Hepatocyte (in vitro differentiated cells): ENCODE data around the gene FXYD6. TPM values are rescaled to one million over a fixed set of nuclear protein-coding genes. Genes with fewer than 3 reads are reported as not detected.

Experiments used
- DNase-seq: peaks from one replicate; pipeline ENCODE4 v3.0.0-alpha.2; 2016; ENCODE audit warnings: low spot score
- H2AFZ ChIP-seq: fragments of 200-600 bp; sonication (generic); 2 replicates; pipeline ENCODE4 v1.6.0; 2016; ENCODE audit warnings: antibody characterized with exemption, mild to moderate bottlenecking
- H3K27ac ChIP-seq: fragments of 200-600 bp; sonication (generic); 2 replicates; pipeline ENCODE4 v1.5.1; 2016; ENCODE audit warnings: mild to moderate bottlenecking
- H3K27me3 ChIP-seq: fragments of 200-600 bp; sonication (generic); 2 replicates; pipeline ENCODE4 v1.6.1; 2016
- H3K36me3 ChIP-seq: fragments of 200-600 bp; sonication (generic); replicated peaks from 2 replicates; pipeline ENCODE4 v1.5.1; 2016; ENCODE audit warnings: low read depth; ENCODE audit not compliant: insufficient read depth
- H3K4me1 ChIP-seq: fragments of 200-600 bp; sonication (generic); 2 replicates; pipeline ENCODE4 v1.5.1; 2016; ENCODE audit warnings: mild to moderate bottlenecking, moderate library complexity; ENCODE audit not compliant: insufficient read depth
- H3K4me2 ChIP-seq: fragments of 200-600 bp; sonication (generic); 2 replicates; pipeline ENCODE4 v1.6.0; 2016
- H3K4me3 ChIP-seq: fragments of 200-600 bp; sonication (generic); 2 replicates; pipeline ENCODE4 v1.5.1; 2016; ENCODE audit warnings: mild to moderate bottlenecking
- H3K79me2 ChIP-seq: fragments of 200-600 bp; sonication (generic); 2 replicates; pipeline ENCODE4 v1.6.0; 2017; ENCODE audit warnings: mild to moderate bottlenecking
- H3K9me2 ChIP-seq: fragments of 200-600 bp; sonication (generic); replicated peaks from 2 replicates; pipeline ENCODE4 v1.6.0; 2017; ENCODE audit warnings: mild to moderate bottlenecking; ENCODE audit not compliant: insufficient read depth
- H3K9me3 ChIP-seq: fragments of 200-600 bp; sonication (generic); 2 replicates; pipeline ENCODE4 v1.5.1; 2016; ENCODE audit warnings: low read depth, mild to moderate bottlenecking
- H4K20me1 ChIP-seq: fragments of 200-600 bp; sonication (generic); 2 replicates; pipeline ENCODE4 v1.6.0; 2016; ENCODE audit warnings: mild to moderate bottlenecking; ENCODE audit not compliant: insufficient read depth, poor library complexity, severe bottlenecking
- EZH2 ChIP-seq: fragments of 200-600 bp; sonication (generic); IDR thresholded peaks from 2 replicates; pipeline ENCODE4 v1.6.1; 2016; ENCODE audit warnings: antibody characterized with exemption, mild to moderate bottlenecking, borderline replicate concordance
- EZH2phosphoT487 ChIP-seq: fragments of 200-600 bp; sonication (generic); IDR thresholded peaks from one replicate; pipeline ENCODE4 v1.6.1; 2018; ENCODE audit warnings: antibody characterized with exemption, mild to moderate bottlenecking, low read depth, moderate library complexity; ENCODE audit not compliant: unreplicated experiment, severe bottlenecking
- WGBS: methylation state at CpG from one replicate; pipeline ENCODE4 v1.1.6; 2016; ENCODE audit warnings: low lambda C conversion rate; ENCODE audit errors: missing lambda C conversion rate; 5-methylcytosine and 5-hydroxymethylcytosine counted together
- polyA plus RNA-seq: library from polyadenylated mRNA; unstranded; fragments of >200 nt; fragmentation: Nextera tagmentation; extraction: Ambion mirVana; gene quantifications from 2 replicates; pipeline ENCODE4 v1.2.1, GENCODE V29; 2016
- total RNA-seq: library from RNA; depleted of rRNA; stranded (reverse); fragments of >200 nt; gene quantifications from 2 replicates; pipeline ENCODE4 v1.2.3, GENCODE V29; 2014
- TF ChIP-seq, protein P1 (sequence below): fragments of 200-600 bp; sonication (generic); IDR thresholded peaks from 2 replicates; pipeline ENCODE4 v1.5.1; 2016; ENCODE audit warnings: antibody characterized with exemption, mild to moderate bottlenecking; ENCODE audit not compliant: poor library complexity

The FXYD6 gene
- total and polyA plus RNA-seq, 2 experiments from 2014 or later, result 28.3 to 56.9 TPM

DNA sequence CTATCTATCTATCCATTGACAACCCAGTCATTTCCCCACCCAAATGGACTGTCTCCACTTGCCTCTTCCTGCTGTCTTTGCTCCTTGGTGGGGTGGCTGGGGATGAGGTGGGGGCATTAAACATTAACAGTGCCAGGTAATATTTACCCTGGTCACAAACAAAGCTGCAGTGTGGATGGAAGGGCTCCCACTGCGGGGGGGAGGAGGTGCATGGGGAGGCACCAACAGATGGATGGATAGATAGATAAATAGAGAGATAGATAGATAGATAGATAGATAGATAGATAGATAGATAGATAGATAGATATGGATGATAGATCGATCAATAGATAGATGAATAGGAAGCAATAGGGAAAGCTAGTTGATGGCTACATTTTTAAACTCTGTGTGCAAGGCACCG lies 49.6 kb downstream of the FXYD6 start:
- Histone ChIP-seq H3K4me3 (no peak overlapping the region), H3K9me2 (no peaks in the 10 kb centered on the region), H3K79me2 (no peaks in the 10 kb centered on the region), H3K27ac (no peak overlapping the region), H3K36me3 (no peaks in the 10 kb centered on the region), H3K27me3 (no peaks in the 10 kb centered on the region), H2AFZ (no peak overlapping the region), H3K4me2 (no peak overlapping the region), H3K9me3 (no peaks in the 10 kb centered on the region), H4K20me1 (no peaks in the 10 kb centered on the region), H3K4me1 (peaks cover 32% of the 10 kb centered on the region)
- no peak for TF ChIP-seq EZH2phosphoT487
- no peak for TF ChIP-seq EZH2
- TF ChIP-seq, protein P1, sequence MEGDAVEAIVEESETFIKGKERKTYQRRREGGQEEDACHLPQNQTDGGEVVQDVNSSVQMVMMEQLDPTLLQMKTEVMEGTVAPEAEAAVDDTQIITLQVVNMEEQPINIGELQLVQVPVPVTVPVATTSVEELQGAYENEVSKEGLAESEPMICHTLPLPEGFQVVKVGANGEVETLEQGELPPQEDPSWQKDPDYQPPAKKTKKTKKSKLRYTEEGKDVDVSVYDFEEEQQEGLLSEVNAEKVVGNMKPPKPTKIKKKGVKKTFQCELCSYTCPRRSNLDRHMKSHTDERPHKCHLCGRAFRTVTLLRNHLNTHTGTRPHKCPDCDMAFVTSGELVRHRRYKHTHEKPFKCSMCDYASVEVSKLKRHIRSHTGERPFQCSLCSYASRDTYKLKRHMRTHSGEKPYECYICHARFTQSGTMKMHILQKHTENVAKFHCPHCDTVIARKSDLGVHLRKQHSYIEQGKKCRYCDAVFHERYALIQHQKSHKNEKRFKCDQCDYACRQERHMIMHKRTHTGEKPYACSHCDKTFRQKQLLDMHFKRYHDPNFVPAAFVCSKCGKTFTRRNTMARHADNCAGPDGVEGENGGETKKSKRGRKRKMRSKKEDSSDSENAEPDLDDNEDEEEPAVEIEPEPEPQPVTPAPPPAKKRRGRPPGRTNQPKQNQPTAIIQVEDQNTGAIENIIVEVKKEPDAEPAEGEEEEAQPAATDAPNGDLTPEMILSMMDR, result no peak
- DNase-seq, result no peak
- 90% methylated on average over 3 of the region's 3 CpGs for WGBS

DNA sequence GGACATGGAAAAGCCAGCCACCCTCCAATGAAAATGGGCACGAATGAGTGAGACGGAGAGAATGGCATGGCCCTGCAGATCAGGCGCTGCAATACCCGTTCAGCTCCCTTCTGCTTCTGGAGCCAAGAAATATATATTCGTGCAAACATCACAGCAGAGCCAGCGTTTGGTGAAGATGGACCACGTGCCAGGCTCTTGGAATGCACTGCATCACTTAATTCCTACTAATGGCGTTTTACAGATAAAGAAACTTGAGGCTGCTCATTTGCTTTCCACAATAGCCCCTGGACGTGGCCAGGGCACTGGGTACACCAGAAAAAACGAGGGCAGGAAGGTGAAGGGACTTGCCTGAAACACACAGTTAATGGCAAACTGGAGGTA lies 50.3 kb downstream of the FXYD6 start:
- TF ChIP-seq, protein P1, result no peak
- TF ChIP-seq EZH2 (no peak), EZH2phosphoT487 (no peak)
- H3K4me3 ChIP-seq, result no peak overlapping the region
- H3K9me2 ChIP-seq, result no peaks in the 10 kb centered on the region
- no peaks in the 10 kb centered on the region for H3K27me3 ChIP-seq
- 70% methylated on average over 10 of the region's 10 CpGs for WGBS
- H3K4me2 ChIP-seq, result no peak overlapping the region
- H3K79me2 ChIP-seq, result no peaks in the 10 kb centered on the region
- no peaks in the 10 kb centered on the region for H3K9me3 ChIP-seq
- no peaks in the 10 kb centered on the region for H3K36me3 ChIP-seq
- H3K27ac ChIP-seq, result no peak overlapping the region
- peaks cover 32% of the 10 kb centered on the region for H3K4me1 ChIP-seq
- H2AFZ ChIP-seq, result no peak overlapping the region
- no peaks in the 10 kb centered on the region for H4K20me1 ChIP-seq
- DNase-seq, result no peak

DNA sequence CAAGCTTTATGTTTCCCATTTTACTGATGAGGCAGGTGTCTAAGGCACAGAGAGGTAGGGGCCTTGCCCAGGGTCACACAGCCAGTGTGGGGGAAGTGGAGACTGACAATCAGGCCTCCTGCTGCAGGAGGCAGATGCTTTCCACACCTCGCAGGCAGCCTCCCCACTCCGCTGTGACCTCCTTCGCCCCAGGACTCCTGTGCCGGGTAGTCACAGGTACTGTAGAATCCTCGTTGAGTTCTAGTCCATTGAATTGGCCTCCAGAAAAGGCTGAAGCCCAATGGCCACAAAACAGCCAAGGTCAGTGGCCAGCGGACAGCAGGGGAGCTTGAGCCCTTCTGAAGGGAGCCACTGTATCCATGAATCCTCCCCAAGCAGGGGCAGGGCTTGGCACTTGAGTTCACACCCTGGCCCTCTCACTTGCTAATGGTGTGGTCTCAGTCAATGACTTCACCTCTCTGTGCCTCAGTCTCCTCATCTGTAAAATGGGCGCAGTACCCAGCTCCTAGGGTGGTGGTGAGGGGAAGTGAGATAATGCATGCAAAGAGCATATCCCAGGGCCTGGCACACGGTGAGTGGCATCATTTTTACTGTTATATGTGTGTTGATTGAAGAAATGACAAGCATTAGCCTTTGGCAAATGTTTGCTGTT lies 50.8 kb downstream of the FXYD6 start:
- H3K4me3 ChIP-seq, result no peak overlapping the region
- H3K36me3 ChIP-seq, result no peaks in the 10 kb centered on the region
- no peaks in the 10 kb centered on the region for H3K79me2 ChIP-seq
- H3K27ac ChIP-seq, result no peak overlapping the region
- no peak for DNase-seq
- no peak for TF ChIP-seq EZH2phosphoT487
- TF ChIP-seq, protein P1, result no peak
- TF ChIP-seq EZH2, result no peak
- no peak overlapping the region for H2AFZ ChIP-seq
- no peaks in the 10 kb centered on the region for H3K27me3 ChIP-seq
- 93% methylated on average over 8 of the region's 8 CpGs for WGBS
- no peak overlapping the region for H3K4me2 ChIP-seq
- H3K4me1 ChIP-seq, result peaks cover 32% of the 10 kb centered on the region
- no peaks in the 10 kb centered on the region for H3K9me2 ChIP-seq
- no peaks in the 10 kb centered on the region for H3K9me3 ChIP-seq
- H4K20me1 ChIP-seq, result no peaks in the 10 kb centered on the region
